HG02798 (cell line): ENCODE results near the gene WDSUB1.

Experiments used
- ATAC-seq: cut with Tn5 transposase; IDR thresholded peaks from one replicate; pipeline ENCODE4 v1.9.1; 2021; ENCODE audit warnings: mild to moderate bottlenecking; ENCODE audit not compliant: unreplicated experiment, poor library complexity

Gene WDSUB1

GRCh38 chr2:159226608-159227385 is 59.7 kb downstream of the WDSUB1 start:
- no peak for ATAC-seq

GRCh38 chr2:159226059-159226461 is 60.4 kb downstream of the WDSUB1 start:
- ATAC-seq: peak; percentile 51

- no peak for ATAC-seq
Measured at GRCh38 chr2:159225025-159226016, 61.2 kb downstream of the WDSUB1 start.

GRCh38 chr2:159224061-159224813 is 62.3 kb downstream of the WDSUB1 start:
- no peak for ATAC-seq

GRCh38 chr2:159219394-159219998 is 67.0 kb downstream of the WDSUB1 start:
- ATAC-seq: no peak

GRCh38 chr2:159218389-159218788 is 68.1 kb downstream of the WDSUB1 start:
- ATAC-seq: no peak

GRCh38 chr2:159217676-159218075 is 68.8 kb downstream of the WDSUB1 start:
- ATAC-seq: no peak

- ATAC-seq: no peak
Measured at GRCh38 chr2:159215116-159215515, 71.4 kb downstream of the WDSUB1 start.

- no peak for ATAC-seq
Measured at GRCh38 chr2:159214325-159214865, 72.1 kb downstream of the WDSUB1 start.

GRCh38 chr2:159213296-159213695 is 73.2 kb downstream of the WDSUB1 start:
- ATAC-seq: no peak

- no peak for ATAC-seq
Measured at GRCh38 chr2:159211447-159212396, 74.8 kb downstream of the WDSUB1 start.

- peak; percentile 70 for ATAC-seq
Measured at GRCh38 chr2:159209341-159210306, 76.9 kb downstream of the WDSUB1 start.

GRCh38 chr2:159208438-159208837 is 78.1 kb downstream of the WDSUB1 start:
- ATAC-seq: no peak

- no peak for ATAC-seq
Measured at GRCh38 chr2:159206736-159207380, 79.6 kb downstream of the WDSUB1 start.

GRCh38 chr2:159204381-159205144 is 81.9 kb downstream of the WDSUB1 start:
- ATAC-seq: no peak

GRCh38 chr2:159202568-159203071 is 83.9 kb downstream of the WDSUB1 start:
- no peak for ATAC-seq
